Parathyroid adenoma (tissue), 2 donors: Measurements from ENCODE around the gene NDUFS2.
A peak's percentile ranks its signal among the peaks of the same experiment; 100 is the strongest.

Source experiments
- H2AFZ ChIP-seq: fragments of 300-600 bp; sonication (generic); one replicate; pipeline ENCODE4 v1.7.0; 2017; ENCODE audit warnings: antibody characterized with exemption, mild to moderate bottlenecking
- H3K27ac ChIP-seq: fragments of 300-600 bp; sonication (generic); one replicate; pipeline ENCODE4 v1.7.0; 2017
- H3K27me3 ChIP-seq: fragments of 300-600 bp; sonication (generic); one replicate; pipeline ENCODE4 v1.7.0; 2017; ENCODE audit warnings: low read length; ENCODE audit not compliant: control insufficient read depth, insufficient read depth
- H3K36me3 ChIP-seq: fragments of 300-600 bp; sonication (generic); one replicate; pipeline ENCODE4 v1.7.0; 2017; ENCODE audit warnings: low read length; ENCODE audit not compliant: control insufficient read depth, insufficient read depth
- H3K4me1 ChIP-seq: fragments of 300-600 bp; sonication (generic); one replicate; pipeline ENCODE4 v1.7.0; 2017; ENCODE audit warnings: control low read depth
- H3K4me2 ChIP-seq: fragments of 300-600 bp; sonication (generic); one replicate; pipeline ENCODE4 v1.7.0; 2017; ENCODE audit warnings: low read length
- H3K4me3 ChIP-seq: fragments of 300-600 bp; sonication (generic); one replicate; pipeline ENCODE4 v1.7.0; 2017; ENCODE audit warnings: low read depth, low read length
- H3K79me2 ChIP-seq: fragments of 300-600 bp; sonication (generic); one replicate; pipeline ENCODE4 v1.7.0; 2017; ENCODE audit warnings: control low read depth
- H3K9ac ChIP-seq: fragments of 300-600 bp; sonication (generic); one replicate; pipeline ENCODE4 v1.7.0; 2017; ENCODE audit warnings: mild to moderate bottlenecking
- H3K9me3 ChIP-seq: fragments of 300-600 bp; sonication (generic); one replicate; pipeline ENCODE4 v1.7.0; 2017; ENCODE audit warnings: low read length; ENCODE audit not compliant: control insufficient read depth
- TF ChIP-seq, protein P1 (sequence below): fragments of 300-600 bp; sonication (generic); IDR thresholded peaks from one replicate; pipeline ENCODE4 v1.7.0; 2017; ENCODE audit warnings: antibody characterized with exemption, mild to moderate bottlenecking
- donor health status: primary hyperparathyroidism.

NDUFS2 gene

DNA sequence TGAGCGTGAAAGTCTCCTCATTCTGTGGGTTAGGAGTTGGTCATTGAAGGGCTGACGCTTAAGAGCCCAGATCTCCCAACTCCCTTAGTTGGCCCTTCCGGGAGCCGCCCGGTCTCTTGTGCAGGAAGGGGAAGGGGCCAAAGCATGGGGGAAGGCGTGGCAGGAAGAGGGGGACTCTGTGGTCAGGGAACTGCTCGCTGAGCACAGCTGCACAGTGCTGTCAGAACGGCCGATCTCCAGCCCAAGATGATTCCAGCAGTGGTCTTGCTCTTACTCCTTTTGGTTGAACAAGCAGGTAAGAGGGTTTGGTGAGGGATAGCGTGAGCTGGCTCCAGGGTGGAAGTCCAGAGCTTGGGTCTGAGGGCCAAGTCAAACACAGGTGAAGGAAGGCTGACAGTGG lies 12.9 kb downstream of the NDUFS2 start, which contains the start of gene FCER1G:
TSS of gene FCER1G (plus strand) at position 220 of the 400 bp plus-strand sequence. CDS start at position 247, 27 bp downstream.
- Histone ChIP-seq H3K36me3 (no peaks in the 10 kb centered on the region), H3K4me3 (no peak within 1 kb of the TSS)
- TF ChIP-seq, protein P1, sequence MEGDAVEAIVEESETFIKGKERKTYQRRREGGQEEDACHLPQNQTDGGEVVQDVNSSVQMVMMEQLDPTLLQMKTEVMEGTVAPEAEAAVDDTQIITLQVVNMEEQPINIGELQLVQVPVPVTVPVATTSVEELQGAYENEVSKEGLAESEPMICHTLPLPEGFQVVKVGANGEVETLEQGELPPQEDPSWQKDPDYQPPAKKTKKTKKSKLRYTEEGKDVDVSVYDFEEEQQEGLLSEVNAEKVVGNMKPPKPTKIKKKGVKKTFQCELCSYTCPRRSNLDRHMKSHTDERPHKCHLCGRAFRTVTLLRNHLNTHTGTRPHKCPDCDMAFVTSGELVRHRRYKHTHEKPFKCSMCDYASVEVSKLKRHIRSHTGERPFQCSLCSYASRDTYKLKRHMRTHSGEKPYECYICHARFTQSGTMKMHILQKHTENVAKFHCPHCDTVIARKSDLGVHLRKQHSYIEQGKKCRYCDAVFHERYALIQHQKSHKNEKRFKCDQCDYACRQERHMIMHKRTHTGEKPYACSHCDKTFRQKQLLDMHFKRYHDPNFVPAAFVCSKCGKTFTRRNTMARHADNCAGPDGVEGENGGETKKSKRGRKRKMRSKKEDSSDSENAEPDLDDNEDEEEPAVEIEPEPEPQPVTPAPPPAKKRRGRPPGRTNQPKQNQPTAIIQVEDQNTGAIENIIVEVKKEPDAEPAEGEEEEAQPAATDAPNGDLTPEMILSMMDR: no peak

GRCh38 chr1:161216945-161217712 lies 15.0 kb downstream of the NDUFS2 start:
- TF ChIP-seq, protein P1: no peak
- Histone ChIP-seq H3K9me3 (no peaks in the 10 kb centered on the region), H3K36me3 (no peaks in the 10 kb centered on the region), H3K4me3 (no peak overlapping the region), H3K27me3 (no peaks in the 10 kb centered on the region), H3K27ac (peak overlapping the region; percentile 33), H3K4me1 (peaks cover 4% of the 10 kb centered on the region), H2AFZ (no peak overlapping the region), H3K9ac (no peak overlapping the region), H3K79me2 (no peaks in the 10 kb centered on the region), H3K4me2 (no peak overlapping the region)

More for the DNA sequence above, 12.9 kb downstream of the NDUFS2 start, which contains the start of gene FCER1G:
- H3K27me3 ChIP-seq: no peaks in the 10 kb centered on the region
- H3K27ac ChIP-seq: no peak within 1 kb of the TSS
- H3K4me1 ChIP-seq: peaks cover 3% of the 10 kb centered on the region
- H2AFZ ChIP-seq: no peak within 1 kb of the TSS
- H3K79me2 ChIP-seq: no peaks in the 10 kb centered on the region
- no peaks in the 10 kb centered on the region for H3K9me3 ChIP-seq
- H3K4me2 ChIP-seq: no peak within 1 kb of the TSS
- no peak within 1 kb of the TSS for H3K9ac ChIP-seq

DNA sequence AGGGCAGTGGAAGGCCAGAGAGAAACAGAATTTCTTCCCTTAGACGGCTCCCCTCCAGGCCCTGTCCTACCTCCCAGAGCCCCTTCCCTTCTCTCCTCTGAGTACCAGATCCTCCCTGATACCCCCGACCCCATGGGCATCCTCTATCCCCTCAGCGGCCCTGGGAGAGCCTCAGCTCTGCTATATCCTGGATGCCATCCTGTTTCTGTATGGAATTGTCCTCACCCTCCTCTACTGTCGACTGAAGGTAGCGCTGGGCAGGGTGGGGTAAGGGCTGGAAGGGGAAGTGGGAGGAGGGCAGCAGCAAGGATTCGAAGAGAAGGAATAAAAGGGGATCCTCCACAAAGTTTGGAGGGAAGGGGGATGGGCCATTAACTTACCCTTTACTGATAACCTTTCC lies 15.7 kb downstream of the NDUFS2 start:
- no peak overlapping the region for H3K9ac ChIP-seq
- H3K4me2 ChIP-seq: no peak overlapping the region
- no peaks in the 10 kb centered on the region for H3K79me2 ChIP-seq
- no peaks in the 10 kb centered on the region for H3K9me3 ChIP-seq
- no peaks in the 10 kb centered on the region for H3K36me3 ChIP-seq
- H2AFZ ChIP-seq: no peak overlapping the region
- H3K4me1 ChIP-seq: peaks cover 4% of the 10 kb centered on the region
- H3K27ac ChIP-seq: no peak overlapping the region
- H3K4me3 ChIP-seq: no peak overlapping the region
- H3K27me3 ChIP-seq: no peaks in the 10 kb centered on the region
- TF ChIP-seq, protein P1: no peak

DNA sequence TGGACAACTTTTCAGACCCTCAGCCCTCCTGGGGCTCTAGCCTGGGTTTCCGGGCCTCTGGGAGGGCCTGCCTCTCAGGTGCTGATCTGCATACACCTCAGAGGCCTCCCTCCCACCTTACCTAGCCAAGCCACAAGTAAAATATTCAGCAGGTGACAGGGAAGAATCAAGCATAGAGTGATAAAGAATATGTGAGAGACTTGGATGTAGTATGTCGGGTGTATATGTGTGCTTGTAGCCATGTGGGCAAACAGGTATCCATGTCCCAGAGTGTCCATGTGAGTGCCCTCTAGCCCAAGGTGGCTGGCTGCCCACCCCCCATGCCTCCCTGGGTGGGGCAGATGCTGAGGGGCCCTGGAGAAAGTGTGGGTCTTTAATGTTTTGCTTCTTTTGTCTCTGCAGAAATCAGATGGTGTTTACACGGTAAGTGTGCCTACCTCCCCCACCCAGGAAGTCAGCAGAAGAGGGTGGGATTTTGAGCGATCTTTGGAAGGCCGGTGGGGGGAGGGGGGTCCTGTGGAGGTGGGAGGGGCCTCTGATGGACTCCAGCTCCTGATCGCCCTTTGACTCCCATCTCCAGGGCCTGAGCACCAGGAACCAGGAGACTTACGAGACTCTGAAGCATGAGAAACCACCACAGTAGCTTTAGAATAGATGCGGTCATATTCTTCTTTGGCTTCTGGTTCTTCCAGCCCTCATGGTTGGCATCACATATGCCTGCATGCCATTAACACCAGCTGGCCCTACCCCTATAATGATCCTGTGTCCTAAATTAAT lies 16.3 kb downstream of the NDUFS2 start:
- Histone ChIP-seq H3K4me3 (no peak overlapping the region), H3K27ac (no peak overlapping the region), H3K4me1 (peaks cover 4% of the 10 kb centered on the region)

More for the DNA sequence above, 16.3 kb downstream of the NDUFS2 start:
- TF ChIP-seq, protein P1: no peak
- H3K9ac ChIP-seq: no peak overlapping the region
- H2AFZ ChIP-seq: no peak overlapping the region
- H3K79me2 ChIP-seq: no peaks in the 10 kb centered on the region
- H3K36me3 ChIP-seq: no peaks in the 10 kb centered on the region
- H3K9me3 ChIP-seq: no peaks in the 10 kb centered on the region
- no peak overlapping the region for H3K4me2 ChIP-seq
- no peaks in the 10 kb centered on the region for H3K27me3 ChIP-seq
